HepG2 (cell line): ENCODE measurements around the gene HOXB4. TPM values are rescaled to one million over a fixed set of nuclear protein-coding genes. Genes with fewer than 3 reads are reported as not detected.

Experiments
- ATAC-seq: fragments of 200-7000 bp; cut with Tn5 transposase; 3 replicates; pipeline ENCODE4 v1.9.1; 2020; ENCODE audit warnings: mild to moderate bottlenecking, moderate library complexity
- BruUV-seq: library from RNA; stranded (reverse); fragments of 400-500 nt; replicated peaks from 2 replicates; lab custom pipeline; 2021; lab: Mats Ljungman, UMichigan
- CTCF ChIA-PET: fragments of 300-600 bp; formaldehyde crosslinking; extraction: SDS; loops from one replicate; lab custom pipeline; 2021; ENCODE audit warnings: low total read pairs, inconsistent platforms, low intra/inter-chr PET ratio; lab: Yijun Ruan, JAX
- POLR2A ChIA-PET: fragments of 350-600 bp; sonication (Branson Sonifier 250); formaldehyde crosslinking; loops from one replicate; lab custom pipeline; 2020; ENCODE audit warnings: antibody characterized with exemption, inconsistent platforms; lab: Yijun Ruan, JAX
- DNase-seq: peaks from one replicate; pipeline ENCODE4 v3.0.0-alpha.2; 2015; ENCODE audit warnings: low spot score
- FAIRE-seq: peaks from 3 replicates; lab custom pipeline; 2011; peaks lifted over from hg19 to GRCh38; lab: Jason Lieb, UNC
- H2AFZ ChIP-seq: one replicate; pipeline ENCODE4 v1.6.1; 2011; ENCODE audit warnings: low read length, inconsistent platforms
- H3K27ac ChIP-seq: fragments of 300-600 bp; 3 replicates; pipeline ENCODE4 v1.8.0; 2011; ENCODE audit warnings: mixed run types, mild to moderate bottlenecking, mixed read lengths, low read length, inconsistent platforms; ENCODE audit not compliant: insufficient read depth; ENCODE audit errors: extremely low read length
- H3K27me3 ChIP-seq, 2 experiments: fragments of 200-600 bp in 1 of 2; 2 replicates in 1 of 2; 3 replicates in 1 of 2; pipeline versions ENCODE4 v1.6.0 to v1.8.0; 2011; ENCODE audit warnings: low read length in 2 of 2, mild to moderate bottlenecking in 2 of 2, moderate library complexity in 2 of 2, inconsistent platforms in 1 of 2; ENCODE audit not compliant: insufficient read depth in 2 of 2, control insufficient read depth in 1 of 2
- H3K36me3 ChIP-seq, 2 experiments: fragments of 200-600 bp in 1 of 2; replicated peaks in 1 of 2; 2 replicates in 1 of 2; 3 replicates in 1 of 2; pipeline versions ENCODE4 v1.5.1 to v1.8.0; 2011; ENCODE audit warnings: low read length in 2 of 2, inconsistent platforms in 1 of 2; ENCODE audit not compliant: insufficient read depth in 2 of 2, control insufficient read depth in 1 of 2
- H3K4me1 ChIP-seq: 2 replicates; pipeline ENCODE4 v1.5.1; 2012; ENCODE audit warnings: low read length, inconsistent platforms; ENCODE audit not compliant: insufficient read depth
- H3K4me2 ChIP-seq: 2 replicates; pipeline ENCODE4 v1.6.0; 2011; ENCODE audit warnings: low read depth, low read length, inconsistent platforms
- H3K4me3 ChIP-seq, 3 experiments: fragments of 200-600 bp in 1 of 3; sonication (generic), shearing (Covaris generic) in 1 of 3; replicated peaks in 1 of 3; 2 replicates each; pipeline ENCODE4 v1.5.1; 2011 to 2016; ENCODE audit warnings: low read length in 3 of 3, inconsistent platforms in 2 of 3, low read depth in 2 of 3, mild to moderate bottlenecking in 2 of 3, control low read depth in 1 of 3, mixed read lengths in 1 of 3; ENCODE audit not compliant: insufficient read depth in 1 of 3
- H3K79me2 ChIP-seq: one replicate; pipeline ENCODE4 v1.6.1; 2011; ENCODE audit warnings: low read length, inconsistent platforms; ENCODE audit not compliant: insufficient read depth
- H3K9ac ChIP-seq: 2 replicates; pipeline ENCODE4 v1.6.0; 2011; ENCODE audit warnings: mild to moderate bottlenecking, low read depth, low read length, inconsistent platforms; ENCODE audit not compliant: insufficient read depth
- H3K9me3 ChIP-seq: 2 replicates; pipeline ENCODE4 v1.5.1; 2012; ENCODE audit warnings: mild to moderate bottlenecking, low read length
- H4K20me1 ChIP-seq: 2 replicates; pipeline ENCODE4 v1.6.0; 2011; ENCODE audit warnings: inconsistent platforms, mild to moderate bottlenecking, low read length, moderate library complexity; ENCODE audit not compliant: insufficient read depth
- PCBP1 ChIP-seq: fragments of 200-400 bp; formaldehyde crosslinking; IDR thresholded peaks from 2 replicates; pipeline ENCODE4 v1.6.1; 2017; ENCODE audit warnings: mild to moderate bottlenecking, low read depth, low read length, borderline replicate concordance
- SP5 ChIP-seq: IDR thresholded peaks from 2 replicates; pipeline ENCODE4 v1.6.1; 2016; ENCODE audit warnings: low read depth, borderline replicate concordance
- YEATS4 ChIP-seq: sonication (generic); formaldehyde crosslinking; IDR thresholded peaks from 2 replicates; pipeline ENCODE4 v1.4.0; 2020; ENCODE audit warnings: missing genetic modification reagents, borderline replicate concordance
- ZNF253 ChIP-seq: sonication (generic); formaldehyde crosslinking; IDR thresholded peaks from 2 replicates; pipeline ENCODE4 v1.8.0; 2022; ENCODE audit warnings: mild to moderate bottlenecking, missing genetic modification reagents, borderline replicate concordance
- ZNF768 ChIP-seq: sonication (generic); formaldehyde crosslinking; IDR thresholded peaks from 2 replicates; pipeline ENCODE4 v1.4.0; 2020; ENCODE audit warnings: missing genetic modification reagents
- WGBS: methylation state at CpG from one replicate; pipeline ENCODE4 v1.1.6; 2017; ENCODE audit warnings: low lambda C conversion rate; 5-methylcytosine and 5-hydroxymethylcytosine counted together
- in situ Hi-C: cut with HindIII; loops from 2 replicates; pipeline ENCODE4 v1.10.0; 2017; ENCODE audit warnings: low pct_unique_long_range_greater_than_20kb; ENCODE audit not compliant: extremely low pct_ligation_motif_present
- intact Hi-C: fragments of 100-400 bp; cut with micrococcal nuclease; formaldehyde crosslinking; loops from one replicate; pipeline ENCODE4 v1.10.0; 2022; ENCODE audit not compliant: unreplicated experiment
- polyA plus RNA-seq, 8 experiments: library from polyadenylated mRNA; depleted of rRNA in 3 of 8; stranded (reverse) in 7 of 8; unstranded in 1 of 8; fragments of >200 nt; fragmentation: Illumina TruSeq in 4 of 8; extraction: Trizol in 4 of 8; gene quantifications; 2 replicates each; pipeline versions ENCODE4 v1.2.1 to v1.2.3, GENCODE V29; 2011 to 2016; ENCODE audit warnings: low read depth in 4 of 8, missing spikeins in 1 of 8, mixed read lengths in 1 of 8; ENCODE audit not compliant: insufficient read depth in 1 of 8
- total RNA-seq, 5 experiments: library from RNA; depleted of rRNA; stranded (reverse); fragments of >200 nt; fragmentation: Illumina TruSeq; extraction: Trizol; gene quantifications; 2 replicates each; pipeline ENCODE4 v1.2.3, GENCODE V29; 2016; ENCODE audit warnings: low read depth in 1 of 5
- TF ChIP-seq, protein P1 (sequence below), 2 experiments: sonication (generic) in 1 of 2; formaldehyde crosslinking in 1 of 2; IDR thresholded peaks; 2 replicates each; pipeline versions ENCODE4 v1.5.1 to v1.6.1; 2011 to 2020; ENCODE audit warnings: borderline replicate concordance in 1 of 2, low read depth in 1 of 2, low read length in 1 of 2, mild to moderate bottlenecking in 1 of 2, missing genetic modification reagents in 1 of 2, moderate library complexity in 1 of 2
- TF ChIP-seq, protein P2 (sequence below): sonication (generic); formaldehyde crosslinking; IDR thresholded peaks from 2 replicates; pipeline ENCODE4 v1.5.1; 2020; ENCODE audit warnings: missing genetic modification reagents, mild to moderate bottlenecking, borderline replicate concordance

The HOXB4 gene
- total and polyA plus RNA-seq, 2 of the 13 experiments (the other 11 are each of a cell fraction or from before 2014, with no cell fraction given) = not detected

DNA sequence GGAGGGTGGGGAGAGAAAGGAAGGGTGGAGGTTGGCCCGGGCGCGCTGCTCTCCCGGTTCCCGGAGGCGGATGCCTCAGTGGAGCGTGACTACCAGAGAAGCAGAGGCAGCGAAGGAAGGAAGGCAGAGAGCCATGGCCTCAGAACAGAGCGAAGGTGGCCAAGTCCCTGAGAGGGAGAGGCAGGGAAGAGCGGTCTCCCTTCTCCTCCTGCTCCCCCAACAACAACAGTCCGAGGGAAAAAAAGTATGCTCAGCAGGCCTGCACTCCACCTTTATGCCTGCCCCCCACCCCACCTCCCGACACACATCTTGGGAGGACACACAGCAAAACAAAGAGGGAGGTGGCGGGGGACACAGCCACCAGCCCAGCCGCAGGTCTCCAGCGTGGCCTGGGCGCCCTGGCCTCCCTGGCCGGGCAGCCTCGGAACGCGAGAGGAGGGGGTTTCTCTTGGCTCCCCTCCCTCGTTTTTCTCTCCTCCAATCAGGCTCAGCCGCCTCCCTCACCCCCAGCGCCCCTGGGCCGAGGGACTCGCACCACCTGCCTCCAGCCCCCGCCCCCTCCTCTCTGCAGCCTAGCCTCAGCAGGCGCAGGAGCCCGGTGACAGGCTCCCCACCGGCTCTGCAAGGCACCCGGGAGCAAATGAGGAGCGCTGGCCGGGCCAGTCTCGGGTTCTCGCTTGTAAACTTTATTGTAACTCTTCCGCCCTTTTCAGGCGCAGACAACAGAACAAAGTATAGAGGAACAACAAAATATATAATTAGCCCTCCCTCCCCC lies 33.7 kb upstream of the HOXB4 start:
- no peak overlapping the region for H3K27ac ChIP-seq

DNA sequence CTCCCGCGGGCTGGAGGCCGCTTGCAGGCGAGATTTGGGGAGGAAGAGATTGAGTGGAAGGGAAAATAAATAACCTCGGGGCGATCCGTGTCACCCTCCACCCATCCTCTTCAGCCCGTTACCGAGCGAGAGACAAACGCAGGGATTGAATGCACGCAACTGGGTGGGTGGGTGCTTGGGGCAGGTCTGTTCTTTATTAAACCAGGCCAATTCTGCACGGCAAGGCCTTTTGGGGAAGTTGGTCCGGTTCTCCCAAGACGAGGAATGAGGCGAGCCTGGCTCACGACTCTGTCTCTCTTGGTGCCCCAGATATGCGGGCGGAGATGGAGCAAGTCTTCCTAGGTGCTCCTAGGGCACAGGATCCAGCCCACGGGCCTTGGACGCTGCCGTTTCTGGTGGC lies 33.1 kb upstream of the HOXB4 start:
- TF ChIP-seq, protein P1, sequence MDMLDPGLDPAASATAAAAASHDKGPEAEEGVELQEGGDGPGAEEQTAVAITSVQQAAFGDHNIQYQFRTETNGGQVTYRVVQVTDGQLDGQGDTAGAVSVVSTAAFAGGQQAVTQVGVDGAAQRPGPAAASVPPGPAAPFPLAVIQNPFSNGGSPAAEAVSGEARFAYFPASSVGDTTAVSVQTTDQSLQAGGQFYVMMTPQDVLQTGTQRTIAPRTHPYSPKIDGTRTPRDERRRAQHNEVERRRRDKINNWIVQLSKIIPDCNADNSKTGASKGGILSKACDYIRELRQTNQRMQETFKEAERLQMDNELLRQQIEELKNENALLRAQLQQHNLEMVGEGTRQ (IDR thresholded peaks at IDR 0.05; ENCODE audit: low read depth, low read length) = no peak
- TF ChIP-seq, protein P1 (CRISPR knock-in tag; IDR thresholded peaks at IDR 0.05; ENCODE audit: borderline replicate concordance) = 0 out of 2 replicates have a peak, but pooled peaks have one; percentile 1
- no peak for TF ChIP-seq SP5 (CRISPR knock-in tag)
- no peak for TF ChIP-seq YEATS4
- TF ChIP-seq, protein P2, sequence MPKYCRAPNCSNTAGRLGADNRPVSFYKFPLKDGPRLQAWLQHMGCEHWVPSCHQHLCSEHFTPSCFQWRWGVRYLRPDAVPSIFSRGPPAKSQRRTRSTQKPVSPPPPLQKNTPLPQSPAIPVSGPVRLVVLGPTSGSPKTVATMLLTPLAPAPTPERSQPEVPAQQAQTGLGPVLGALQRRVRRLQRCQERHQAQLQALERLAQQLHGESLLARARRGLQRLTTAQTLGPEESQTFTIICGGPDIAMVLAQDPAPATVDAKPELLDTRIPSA = no peak
- H4K20me1 ChIP-seq = no peaks in the 10 kb centered on the region; the same call in 1 of the 2 replicates
- H3K27me3 ChIP-seq = peaks cover 23 to 95% of the 10 kb centered on the region in 2 experiments; a peak in 4 of 5 replicates
- CTCF ChIA-PET = no interaction called here
- H3K4me1 ChIP-seq = peaks cover 23% of the 10 kb centered on the region
- H3K27ac ChIP-seq = no peak overlapping the region
- POLR2A ChIA-PET = no interaction called here
- BruUV-seq = no TSS peak
- no peak overlapping the region for H3K9ac ChIP-seq
- H3K4me2 ChIP-seq = no peak overlapping the region
- no peaks in the 10 kb centered on the region for H3K36me3 ChIP-seq
- in situ Hi-C loops (loop anchor here (5.0 kb wide), 1 partner anchor 584 kb away; no protein-coding TSS in a partner anchor), intact Hi-C loops (no loop called here)
- ATAC-seq (no peak), FAIRE-seq (no peak), DNase-seq (no peak)
- WGBS = 45% methylated on average over 22 of the region's 22 CpGs
- no peaks in the 10 kb centered on the region for H3K79me2 ChIP-seq
- H3K9me3 ChIP-seq = no peaks in the 10 kb centered on the region
- no peak overlapping the region for H3K4me3 ChIP-seq
- no peak overlapping the region for H2AFZ ChIP-seq

More for the DNA sequence above, 33.7 kb upstream of the HOXB4 start:
- Histone ChIP-seq H4K20me1 (no peaks in the 10 kb centered on the region; the same call in 1 of the 2 replicates), H2AFZ (no peak overlapping the region), H3K27me3 (peaks cover 25 to 95% of the 10 kb centered on the region in 2 experiments; a peak in 4 of 5 replicates), H3K4me1 (peaks cover 23% of the 10 kb centered on the region), H3K9ac (no peak overlapping the region), H3K36me3 (no peaks in the 10 kb centered on the region), H3K9me3 (no peaks in the 10 kb centered on the region), H3K79me2 (no peaks in the 10 kb centered on the region), H3K4me2 (no peak overlapping the region), H3K4me3 (no peak overlapping the region)
- WGBS = 27% methylated on average over 33 of the region's 36 CpGs
- FAIRE-seq = no peak
- POLR2A ChIA-PET = no interaction called here
- CTCF ChIA-PET = interaction anchor here (1.4 kb wide), 1 partner anchor 10 kb away, joined by 4 read pairs; no protein-coding TSS in a partner anchor
- ATAC-seq = no peak
- in situ Hi-C loops = loop anchor here (5.0 kb wide), 1 partner anchor 585 kb away; no protein-coding TSS in a partner anchor
- BruUV-seq = no TSS peak
- no peak for DNase-seq
- TF ChIP-seq PCBP1 (0 out of 2 replicates have a peak, but pooled peaks have one; percentile 21), ZNF253 (CRISPR knock-in tag) (no peak), ZNF768 (peak; percentile 32; the same call in 1 of the 2 replicates)
- intact Hi-C loops = loop anchor here (2.0 kb wide), 1 partner anchor 459 kb away; no protein-coding TSS in a partner anchor
